Mesenchymal stem cell (in vitro differentiated cells and primary cell): Measurements from ENCODE around the gene FBXO38.

Source experiments
- DNase-seq: peaks from one replicate; pipeline ENCODE4 v3.0.0-alpha.2; 2013
- H2AFZ ChIP-seq: one replicate; pipeline ENCODE4 v1.6.1; 2013; ENCODE audit warnings: low read depth, mild to moderate bottlenecking, control low read depth, inconsistent platforms, low read length, moderate library complexity
- H2AK5ac ChIP-seq: 2 replicates; pipeline ENCODE4 v1.6.1; 2013; ENCODE audit warnings: low read length, moderate library complexity, mild to moderate bottlenecking, inconsistent platforms; ENCODE audit not compliant: severe bottlenecking
- H2BK120ac ChIP-seq: one replicate; pipeline ENCODE4 v1.6.1; 2013; ENCODE audit warnings: low read depth, mild to moderate bottlenecking, inconsistent platforms, low read length, moderate library complexity
- H2BK12ac ChIP-seq, 2 experiments: one replicate each; pipeline ENCODE4 v1.6.1; 2013; ENCODE audit warnings: inconsistent platforms in 2 of 2, low read length in 2 of 2, mild to moderate bottlenecking in 2 of 2, moderate library complexity in 2 of 2, control low read depth in 1 of 2
- H2BK15ac ChIP-seq: one replicate; pipeline ENCODE4 v1.6.1; 2013; ENCODE audit warnings: mild to moderate bottlenecking, low read depth, inconsistent platforms; ENCODE audit not compliant: poor library complexity, severe bottlenecking
- H2BK5ac ChIP-seq: 2 replicates; pipeline ENCODE4 v1.6.1; 2013; ENCODE audit warnings: low read depth, mild to moderate bottlenecking, low read length, control low read depth, inconsistent platforms; ENCODE audit not compliant: poor library complexity, severe bottlenecking
- H3K14ac ChIP-seq, 2 experiments: one replicate each; pipeline ENCODE4 v1.6.1; 2013; ENCODE audit warnings: inconsistent platforms in 2 of 2, low read length in 2 of 2, control low read depth in 1 of 2, mild to moderate bottlenecking in 1 of 2, moderate library complexity in 1 of 2
- H3K18ac ChIP-seq, 2 experiments: one replicate each; pipeline ENCODE4 v1.6.1; 2013; ENCODE audit warnings: inconsistent platforms in 2 of 2, low read length in 2 of 2, control low read depth in 1 of 2, low read depth in 1 of 2, mild to moderate bottlenecking in 1 of 2
- H3K23ac ChIP-seq, 2 experiments: one replicate each; pipeline ENCODE4 v1.6.1; 2013; ENCODE audit warnings: inconsistent platforms in 2 of 2, low read length in 2 of 2, mild to moderate bottlenecking in 2 of 2, moderate library complexity in 2 of 2, control low read depth in 1 of 2
- H3K27ac ChIP-seq: 2 replicates; pipeline ENCODE4 v1.5.1; 2013; ENCODE audit warnings: mild to moderate bottlenecking, moderate library complexity, low read length, control low read depth, inconsistent platforms; ENCODE audit not compliant: poor library complexity, severe bottlenecking
- H3K27me3 ChIP-seq, 2 experiments: 2 replicates each; pipeline versions ENCODE4 v1.6.1 to v1.7.0; 2013; ENCODE audit warnings: low read length in 2 of 2, mild to moderate bottlenecking in 2 of 2, moderate library complexity in 2 of 2, control low read depth in 1 of 2, inconsistent platforms in 1 of 2; ENCODE audit not compliant: control insufficient read depth in 1 of 2, insufficient read depth in 1 of 2
- H3K36me3 ChIP-seq, 2 experiments: 2 replicates each; pipeline versions ENCODE4 v1.6.1 to v1.7.0; 2013; ENCODE audit warnings: low read length in 2 of 2, control low read depth in 1 of 2, inconsistent platforms in 1 of 2, low read depth in 1 of 2, mild to moderate bottlenecking in 1 of 2; ENCODE audit not compliant: insufficient read depth in 2 of 2, control insufficient read depth in 1 of 2
- H3K4ac ChIP-seq, 2 experiments: one replicate each; pipeline ENCODE4 v1.6.1; 2013; ENCODE audit warnings: inconsistent platforms in 2 of 2, low read length in 2 of 2, mild to moderate bottlenecking in 2 of 2, moderate library complexity in 2 of 2, control low read depth in 1 of 2, low read depth in 1 of 2
- H3K4me1 ChIP-seq: 2 replicates; pipeline ENCODE4 v1.6.1; 2013; ENCODE audit warnings: low read depth, low read length, control low read depth; ENCODE audit not compliant: control insufficient read depth, insufficient read depth
- H3K4me2 ChIP-seq: 2 replicates; pipeline ENCODE4 v1.6.1; 2013; ENCODE audit warnings: low read length, mild to moderate bottlenecking, inconsistent platforms; ENCODE audit not compliant: poor library complexity, severe bottlenecking
- H3K4me3 ChIP-seq, 2 experiments: 2 replicates each; pipeline versions ENCODE4 v1.5.1 to v1.7.0; 2013; ENCODE audit warnings: low read length in 2 of 2, mild to moderate bottlenecking in 2 of 2, control low read depth in 1 of 2, low read depth in 1 of 2; ENCODE audit not compliant: insufficient read depth in 1 of 2
- H3K79me1 ChIP-seq: replicated peaks from 2 replicates; pipeline ENCODE4 v1.6.1; 2013; ENCODE audit warnings: mild to moderate bottlenecking, control low read depth, low read length, inconsistent platforms; ENCODE audit not compliant: poor library complexity, severe bottlenecking
- H3K9ac ChIP-seq: 2 replicates; pipeline ENCODE4 v1.7.0; 2013; ENCODE audit warnings: mild to moderate bottlenecking, low read length, moderate library complexity
- H3K9me3 ChIP-seq: 2 replicates; pipeline ENCODE4 v1.7.0; 2013; ENCODE audit warnings: mild to moderate bottlenecking, low read length; ENCODE audit not compliant: control insufficient read depth
- H4K8ac ChIP-seq: one replicate; pipeline ENCODE4 v1.6.1; 2013; ENCODE audit warnings: inconsistent platforms, mild to moderate bottlenecking, low read length, moderate library complexity
- H4K91ac ChIP-seq: one replicate; pipeline ENCODE4 v1.6.1; 2013; ENCODE audit warnings: mild to moderate bottlenecking, low read length, inconsistent platforms
- WGBS: methylation state at CpG from one replicate; pipeline ENCODE4 v1.1.7; 2013; ENCODE audit warnings: mixed read lengths; 5-methylcytosine and 5-hydroxymethylcytosine counted together

Gene FBXO38

GRCh38 chr5:148342371-148343045 lies 41.2 kb upstream of the FBXO38 start:
- Histone ChIP-seq H2AFZ (no peak overlapping the region), H3K36me3 (no peaks in the 10 kb centered on the region), H4K8ac (no peak overlapping the region), H3K4me2 (no peak overlapping the region), H2AK5ac (no peak overlapping the region), H3K23ac (no peak overlapping the region), H2BK15ac (no peak overlapping the region), H3K9me3 (no peaks in the 10 kb centered on the region), H2BK120ac (no peak overlapping the region), H2BK12ac (no peak overlapping the region), H3K79me1 (no peaks in the 10 kb centered on the region), H3K27me3 (no peaks in the 10 kb centered on the region), H3K4ac (no peak overlapping the region), H3K4me1 (no peaks in the 10 kb centered on the region), H4K91ac (no peak overlapping the region), H3K9ac (no peak overlapping the region), H3K18ac (no peak overlapping the region), H2BK5ac (no peak overlapping the region), H3K14ac (no peak overlapping the region), H3K27ac (no peak overlapping the region), H3K4me3 (no peak overlapping the region)
- DNase-seq, result no peak
- 94% methylated on average over 1 of the region's 2 CpGs for WGBS

GRCh38 chr5:148343046-148343407 lies 40.7 kb upstream of the FBXO38 start:
- H3K14ac ChIP-seq, result no peak overlapping the region
- H2BK12ac ChIP-seq, result no peak overlapping the region
- no peak overlapping the region for H3K18ac ChIP-seq
- no peak overlapping the region for H2BK5ac ChIP-seq
- no peak overlapping the region for H4K91ac ChIP-seq
- H3K4ac ChIP-seq, result no peak overlapping the region
- no peak overlapping the region for H3K9ac ChIP-seq
- no peak overlapping the region for H2AFZ ChIP-seq
- H3K79me1 ChIP-seq, result no peaks in the 10 kb centered on the region
- no peaks in the 10 kb centered on the region for H3K9me3 ChIP-seq
- H3K4me3 ChIP-seq, result no peak overlapping the region
- no peaks in the 10 kb centered on the region for H3K27me3 ChIP-seq
- 92% methylated on average over 2 of the region's 2 CpGs for WGBS
- DNase-seq, result no peak
- H2BK120ac ChIP-seq, result no peak overlapping the region
- H3K4me2 ChIP-seq, result no peak overlapping the region
- H3K23ac ChIP-seq, result no peak overlapping the region
- H2BK15ac ChIP-seq, result no peak overlapping the region
- H3K27ac ChIP-seq, result no peak overlapping the region
- H3K4me1 ChIP-seq, result no peaks in the 10 kb centered on the region
- no peak overlapping the region for H4K8ac ChIP-seq
- no peaks in the 10 kb centered on the region for H3K36me3 ChIP-seq
- no peak overlapping the region for H2AK5ac ChIP-seq

- DNase-seq, result no peak
- Histone ChIP-seq H3K4me2 (no peak overlapping the region), H3K9me3 (no peaks in the 10 kb centered on the region), H2AK5ac (no peak overlapping the region), H2BK120ac (no peak overlapping the region), H3K36me3 (no peaks in the 10 kb centered on the region), H3K27me3 (no peaks in the 10 kb centered on the region), H4K8ac (no peak overlapping the region), H3K27ac (no peak overlapping the region), H3K23ac (no peak overlapping the region), H3K4me1 (no peaks in the 10 kb centered on the region), H3K4me3 (no peak overlapping the region), H3K18ac (no peak overlapping the region), H3K14ac (no peak overlapping the region), H3K4ac (no peak overlapping the region), H4K91ac (no peak overlapping the region), H2BK12ac (no peak overlapping the region), H2BK5ac (no peak overlapping the region), H2BK15ac (no peak overlapping the region), H3K9ac (no peak overlapping the region), H2AFZ (no peak overlapping the region), H3K79me1 (no peaks in the 10 kb centered on the region)
- WGBS, result 98% methylated on average over 4 of the region's 7 CpGs
Measured at GRCh38 chr5:148343603-148344487, 39.9 kb upstream of the FBXO38 start.

- Histone ChIP-seq H3K18ac (no peak overlapping the region), H3K14ac (no peak overlapping the region), H3K79me1 (no peaks in the 10 kb centered on the region), H3K4me3 (no peak overlapping the region), H4K91ac (no peak overlapping the region), H3K9me3 (no peaks in the 10 kb centered on the region), H3K27me3 (no peaks in the 10 kb centered on the region), H2BK12ac (no peak overlapping the region), H2BK15ac (no peak overlapping the region), H3K23ac (no peak overlapping the region), H3K4me1 (no peaks in the 10 kb centered on the region), H3K36me3 (no peaks in the 10 kb centered on the region), H3K4ac (no peak overlapping the region), H2BK120ac (no peak overlapping the region), H2BK5ac (no peak overlapping the region), H2AFZ (no peak overlapping the region), H3K4me2 (no peak overlapping the region), H2AK5ac (no peak overlapping the region), H4K8ac (no peak overlapping the region), H3K27ac (no peak overlapping the region), H3K9ac (no peak overlapping the region)
- 94% methylated on average over 1 of the region's 1 CpG for WGBS
- DNase-seq, result no peak
Measured at GRCh38 chr5:148347706-148348105, 36.1 kb upstream of the FBXO38 start.
